ENCODE measurements around the gene C1RL. TPM values are rescaled to one million over a fixed set of nuclear protein-coding genes. Genes with fewer than 3 reads are reported as not detected.

Gene C1RL
- total and polyA plus RNA-seq, 4 donors, result 67.5 to 188 (median 124) TPM

GRCh38 chr12:7067096-7067495 is 41.9 kb downstream of the C1RL start:
- Histone ChIP-seq H3K36me3 (ENCODE audit: control insufficient read depth in 4 of 4, insufficient read depth in 3 of 4, low read depth in 1 of 4, low read length in 3 of 4) (peaks cover 12 to 71% (median 42%) of the 10 kb centered on the region in 4 donors), H3K9me3 (ENCODE audit: control insufficient read depth in 4 of 4, low read length in 3 of 4) (no peaks in the 10 kb centered on the region), H3K4me1 (ENCODE audit: control insufficient read depth in 4 of 4, insufficient read depth in 4 of 4, low read length in 3 of 4) (peaks cover 22 to 87% (median 83%) of the 10 kb centered on the region in 4 donors), H3K9ac (ENCODE audit: low read depth in 1 of 2, low read length in 2 of 2) (no peak overlapping the region), H3K4me3 (ENCODE audit: low read depth in 1 of 3, low read length in 3 of 3) (no peak overlapping the region), H3K27me3 (ENCODE audit: control insufficient read depth in 4 of 4, insufficient read depth in 4 of 4, low read length in 3 of 4) (no peaks in the 10 kb centered on the region), H3K27ac (ENCODE audit: low read depth in 1 of 2, low read length in 2 of 2) (peak overlapping the region in 1 of 2 donors; percentile 53)
- 79% methylated on average over 7 of the region's 7 CpGs for WGBS
- no peak for DNase-seq (ENCODE audit: low spot score)
- no peak for TF ChIP-seq FOXA2 (IDR thresholded peaks at IDR 0.05)
- no peak for TF ChIP-seq TAF1 (conservative IDR thresholded peaks at IDR 0.05)
- TF ChIP-seq REST (IDR thresholded peaks at IDR 0.05), result no peak
- no peak for TF ChIP-seq SP1 (IDR thresholded peaks at IDR 0.05)
- TF ChIP-seq RXRA (IDR thresholded peaks at IDR 0.05), result no peak
- TF ChIP-seq GABPA (IDR thresholded peaks at IDR 0.05 in 1 of 2, conservative IDR thresholded peaks at IDR 0.05 in 1 of 2), result no peak
- no peak for TF ChIP-seq FOXA1 (IDR thresholded peaks at IDR 0.05)
- no peak for TF ChIP-seq EGR1 (IDR thresholded peaks at IDR 0.05; ENCODE audit: low read depth in 2 of 2)
- TF ChIP-seq NR2F2 (IDR thresholded peaks at IDR 0.05), result no peak
- no peak for TF ChIP-seq YY1 (IDR thresholded peaks at IDR 0.05)
- TF ChIP-seq, protein P1, sequence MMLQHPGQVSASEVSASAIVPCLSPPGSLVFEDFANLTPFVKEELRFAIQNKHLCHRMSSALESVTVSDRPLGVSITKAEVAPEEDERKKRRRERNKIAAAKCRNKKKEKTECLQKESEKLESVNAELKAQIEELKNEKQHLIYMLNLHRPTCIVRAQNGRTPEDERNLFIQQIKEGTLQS (IDR thresholded peaks at IDR 0.05), result no peak
- no peak for TF ChIP-seq RAD21 (IDR thresholded peaks at IDR 0.05)
- no peak for TF ChIP-seq CTCF (IDR thresholded peaks at IDR 0.05; ENCODE audit: low read depth, low read length, missing input control)
- TF ChIP-seq, protein P2, sequence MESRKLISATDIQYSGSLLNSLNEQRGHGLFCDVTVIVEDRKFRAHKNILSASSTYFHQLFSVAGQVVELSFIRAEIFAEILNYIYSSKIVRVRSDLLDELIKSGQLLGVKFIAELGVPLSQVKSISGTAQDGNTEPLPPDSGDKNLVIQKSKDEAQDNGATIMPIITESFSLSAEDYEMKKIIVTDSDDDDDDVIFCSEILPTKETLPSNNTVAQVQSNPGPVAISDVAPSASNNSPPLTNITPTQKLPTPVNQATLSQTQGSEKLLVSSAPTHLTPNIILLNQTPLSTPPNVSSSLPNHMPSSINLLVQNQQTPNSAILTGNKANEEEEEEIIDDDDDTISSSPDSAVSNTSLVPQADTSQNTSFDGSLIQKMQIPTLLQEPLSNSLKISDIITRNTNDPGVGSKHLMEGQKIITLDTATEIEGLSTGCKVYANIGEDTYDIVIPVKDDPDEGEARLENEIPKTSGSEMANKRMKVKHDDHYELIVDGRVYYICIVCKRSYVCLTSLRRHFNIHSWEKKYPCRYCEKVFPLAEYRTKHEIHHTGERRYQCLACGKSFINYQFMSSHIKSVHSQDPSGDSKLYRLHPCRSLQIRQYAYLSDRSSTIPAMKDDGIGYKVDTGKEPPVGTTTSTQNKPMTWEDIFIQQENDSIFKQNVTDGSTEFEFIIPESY (IDR thresholded peaks at IDR 0.05), result no peak
- TF ChIP-seq JUND (IDR thresholded peaks at IDR 0.05), result no peak
- no peak for TF ChIP-seq HNF4A (conservative IDR thresholded peaks at IDR 0.05)
- TF ChIP-seq MAX (IDR thresholded peaks at IDR 0.05), result no peak
